NCI-H2171 (cell line): ENCODE measurements around the gene MAF.

Experiments
- DNase-seq: peaks from one replicate; lab custom pipeline; 2025; lab: John Stamatoyannopoulos, UW

Gene MAF

DNA sequence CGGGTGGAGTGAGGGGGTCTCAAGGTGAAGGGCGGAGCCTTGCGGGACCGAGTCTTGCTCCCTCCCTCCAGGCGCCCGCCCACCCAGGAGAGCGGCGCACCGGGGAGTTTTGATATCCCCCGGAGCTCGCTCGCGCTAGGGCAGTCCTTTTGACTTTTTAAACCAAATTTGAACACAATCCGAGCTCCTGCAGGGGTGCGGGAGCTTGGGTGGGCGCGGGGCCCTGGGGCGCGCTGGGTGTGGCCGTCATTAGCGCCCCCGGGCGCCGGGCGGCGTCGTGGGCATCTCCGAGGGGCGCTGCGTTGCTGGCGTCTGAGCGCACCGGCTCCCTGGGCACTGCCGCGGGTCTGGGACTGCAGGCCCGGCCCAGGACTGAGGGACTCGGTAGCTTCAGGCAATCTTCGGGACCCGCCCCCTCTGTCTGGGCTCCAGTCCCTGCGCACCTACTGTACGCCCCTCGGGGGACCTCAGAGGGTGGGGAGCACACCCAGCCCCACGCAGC, 10.9 kb downstream of the MAF start:
- DNase-seq: no peak

DNA sequence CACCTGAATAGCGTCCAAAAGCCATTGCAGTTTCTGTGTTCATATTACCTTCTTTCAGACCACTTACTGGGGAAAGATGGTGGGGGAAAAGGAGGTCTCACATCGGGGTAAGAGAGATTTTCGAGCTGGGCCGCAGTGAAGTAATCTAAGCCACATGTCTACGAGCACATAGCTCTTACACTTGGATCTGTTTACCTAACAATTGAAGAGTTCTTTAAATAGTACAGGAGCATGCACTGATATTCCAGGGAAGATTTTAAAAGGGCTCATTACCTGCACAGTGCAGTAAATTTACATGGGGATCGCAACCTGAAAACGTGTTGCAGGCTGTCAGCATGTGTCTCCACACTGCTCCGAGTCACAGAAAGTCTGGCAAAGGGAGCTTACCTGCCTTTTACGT, 12.6 kb downstream of the MAF start:
- no peak for DNase-seq

DNA sequence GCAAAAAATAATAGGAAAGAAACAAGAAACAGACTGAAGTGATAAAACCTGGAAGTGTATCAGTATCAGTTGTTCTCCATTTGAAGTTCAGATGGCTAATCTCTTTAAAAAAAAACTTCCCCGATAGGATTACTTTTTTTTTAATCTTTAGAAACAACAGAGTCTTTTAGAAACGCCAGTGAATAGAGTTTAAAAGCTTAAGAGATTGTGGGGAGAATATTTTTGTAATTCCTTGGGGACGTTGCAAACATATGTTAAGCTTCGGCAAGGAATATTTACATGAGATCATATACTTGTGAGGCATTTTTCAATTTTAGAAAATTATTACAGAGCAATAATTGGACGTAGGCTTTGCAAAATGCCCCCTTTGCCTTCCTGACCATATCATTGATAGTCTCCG, 13.2 kb downstream of the MAF start:
- DNase-seq: no peak

DNA sequence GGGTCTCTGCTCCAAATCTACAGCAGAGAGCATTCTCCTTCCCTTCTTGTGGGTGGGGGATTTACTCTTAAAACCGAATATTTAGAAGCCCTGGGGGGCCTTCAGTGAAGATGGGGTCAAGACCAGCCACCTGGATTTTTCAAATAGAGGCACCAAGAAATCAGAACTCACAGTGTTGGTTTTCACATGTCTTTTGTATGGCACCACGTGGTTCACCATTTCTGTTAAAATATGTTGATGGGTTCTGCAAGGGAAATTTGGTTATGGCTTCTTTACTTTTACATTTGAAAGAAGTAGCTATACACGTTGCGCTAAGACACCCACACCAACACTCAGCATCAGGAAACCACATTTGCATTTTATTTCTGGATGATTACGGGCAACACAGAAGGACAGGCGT, 17.7 kb downstream of the MAF start:
- no peak for DNase-seq

DNA sequence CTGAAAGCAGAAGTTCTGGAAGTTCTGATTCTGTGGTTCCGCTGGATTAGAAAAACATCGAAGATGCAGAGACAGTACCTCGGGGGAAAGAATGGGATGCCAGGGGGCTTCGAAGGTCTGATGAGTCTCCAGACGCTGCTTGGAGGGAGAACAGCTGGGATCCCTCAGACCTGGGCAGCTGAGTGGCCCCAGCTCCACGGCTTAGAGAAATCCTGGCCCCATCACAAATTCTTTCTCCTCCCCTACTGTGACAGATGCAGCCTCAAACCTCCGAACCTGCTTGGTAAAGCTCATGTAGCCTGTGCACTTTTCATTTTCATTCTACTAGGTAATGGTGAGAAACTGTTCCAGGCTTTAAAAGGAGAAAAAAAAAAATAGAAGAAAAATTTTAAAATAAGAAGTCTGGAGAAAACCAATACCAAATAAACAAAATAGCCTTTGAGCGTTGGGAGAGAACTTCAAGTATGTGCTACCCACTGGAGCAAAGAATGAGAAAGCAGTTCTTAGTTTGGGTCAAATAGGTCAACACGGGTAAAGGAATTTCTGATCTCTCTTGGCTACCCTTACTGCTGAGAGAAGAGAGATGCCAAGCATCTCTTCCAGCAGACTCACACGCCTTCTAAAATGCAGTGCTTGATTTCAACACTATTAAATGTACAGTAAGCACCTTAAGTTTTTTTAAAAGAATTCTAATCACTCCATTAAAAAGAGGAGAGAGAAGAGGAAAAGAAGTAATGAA, 19.9 kb downstream of the MAF start:
- no peak for DNase-seq

DNA sequence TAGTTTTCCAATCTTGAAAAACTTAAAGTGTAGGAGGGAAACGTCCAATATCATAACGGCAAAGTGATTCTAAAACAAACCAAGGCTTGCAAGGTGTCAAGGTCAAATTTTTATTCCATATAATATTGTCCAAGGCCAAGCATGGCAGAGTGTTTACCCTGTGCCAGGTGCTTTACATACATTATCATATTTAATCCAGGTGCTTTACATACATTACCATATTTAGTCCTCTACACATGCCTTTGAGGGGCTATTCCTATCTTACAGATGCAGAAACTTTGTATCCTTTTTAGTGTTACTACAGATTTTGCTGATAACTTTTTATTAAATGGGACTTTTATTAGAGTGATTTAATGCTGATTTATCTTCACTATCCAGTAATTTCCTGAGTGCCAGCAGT, 23.9 kb downstream of the MAF start:
- DNase-seq: no peak

DNA sequence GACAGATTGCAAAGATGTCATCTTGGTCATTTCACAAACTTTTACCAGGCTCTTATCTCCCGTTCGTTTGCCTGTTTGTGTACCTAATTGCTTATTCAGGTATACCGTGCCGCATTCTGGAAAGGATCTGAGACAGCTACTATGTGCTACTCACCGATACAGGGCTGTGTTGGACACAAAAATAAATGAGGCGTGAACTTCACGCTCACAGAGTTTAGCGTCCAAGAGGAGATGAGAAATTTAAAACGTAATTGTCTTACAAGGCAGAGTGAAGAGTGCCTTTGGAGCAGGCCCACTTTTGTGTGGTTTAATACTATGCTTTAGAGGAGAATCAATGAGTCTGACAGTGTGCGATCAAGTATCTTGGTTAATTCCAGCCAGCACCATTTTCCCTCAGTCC, 26.7 kb downstream of the MAF start:
- no peak for DNase-seq

DNA sequence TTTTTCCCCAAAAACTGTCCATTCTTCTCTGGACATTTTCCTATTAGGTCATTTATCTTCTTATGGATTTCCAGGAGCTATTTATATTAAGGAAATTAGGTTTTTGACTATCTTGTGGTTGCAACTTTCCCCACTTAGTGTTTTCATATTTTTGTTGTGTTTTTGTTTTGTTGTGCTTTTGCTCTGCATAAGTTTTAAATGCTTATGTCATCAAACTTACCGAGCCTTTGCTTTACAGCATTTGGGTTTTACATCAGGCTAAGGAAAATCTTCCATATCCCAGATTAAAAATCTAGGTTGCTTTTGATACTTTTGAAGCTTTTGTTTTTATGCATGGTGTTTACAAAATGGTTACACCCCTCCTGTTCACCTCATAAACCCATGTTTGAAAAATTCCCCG, 27.5 kb downstream of the MAF start:
- no peak for DNase-seq

DNA sequence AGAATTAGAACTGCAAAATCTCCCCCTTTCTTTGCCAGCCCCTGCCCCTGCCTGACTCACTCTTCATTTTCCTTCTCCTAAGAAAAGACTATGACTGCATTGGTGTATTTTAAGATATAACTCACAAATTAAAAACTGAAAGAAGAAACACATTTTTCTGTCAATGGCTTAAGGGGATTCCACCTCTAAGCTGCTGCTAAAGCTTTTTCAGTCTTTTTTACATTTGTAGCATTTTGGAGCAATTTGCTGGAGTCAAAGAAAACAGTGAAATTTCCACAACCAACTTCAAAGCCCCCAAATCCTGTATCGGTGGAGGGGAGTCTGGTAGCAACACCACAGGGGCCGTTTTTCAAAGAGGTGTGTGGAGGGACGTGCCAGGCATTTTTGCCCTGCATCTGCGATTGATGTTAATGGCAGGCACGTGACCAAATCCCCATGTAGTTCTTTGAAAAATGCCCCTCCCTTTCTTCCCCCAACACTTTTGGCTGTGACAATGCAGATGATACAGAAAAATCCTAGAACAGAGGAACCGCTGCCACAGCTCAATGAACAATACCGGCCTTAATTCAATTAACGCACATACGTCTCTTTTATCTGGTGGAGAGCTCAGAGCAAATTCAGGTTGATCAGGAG, 28.5 kb downstream of the MAF start:
- DNase-seq: no peak

DNA sequence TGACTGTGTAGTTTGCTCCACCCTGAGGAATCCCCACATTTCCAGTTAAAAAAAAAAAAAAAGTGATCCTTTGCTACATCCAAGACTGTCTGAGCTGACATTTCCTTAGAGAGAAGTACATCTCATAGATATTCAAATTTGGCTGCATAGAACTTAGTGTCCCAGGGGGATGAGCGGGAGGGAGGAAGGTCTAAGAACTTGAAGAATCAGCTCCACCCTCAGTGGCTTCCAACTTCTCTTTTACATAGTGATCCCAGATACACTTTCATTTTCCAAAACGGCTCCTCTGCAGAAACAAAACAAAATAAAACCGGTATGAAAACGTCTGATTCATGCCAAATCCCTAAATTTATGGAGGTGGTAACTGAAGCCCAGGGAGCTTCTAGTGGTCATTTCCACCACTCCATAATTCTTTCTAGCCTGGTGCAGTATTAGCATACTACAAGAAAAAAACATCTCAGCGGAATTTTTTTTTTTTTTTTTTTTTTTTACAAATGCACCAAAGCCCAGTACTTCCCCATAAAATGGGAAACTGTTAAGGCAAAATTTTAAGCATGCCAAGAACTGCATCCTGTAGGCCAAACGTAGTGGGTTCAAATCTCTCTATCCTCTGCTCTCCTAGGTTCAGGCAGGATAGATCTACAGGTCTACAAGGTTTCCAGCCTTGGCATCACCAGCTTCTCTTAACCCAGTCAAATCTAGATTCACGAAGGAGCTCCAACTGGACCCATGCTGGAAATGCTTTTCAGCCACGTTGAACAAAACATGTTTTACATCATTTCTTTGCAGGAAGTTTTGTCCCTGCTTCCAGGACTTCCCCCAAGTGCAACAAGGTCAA, 29.3 kb downstream of the MAF start:
- no peak for DNase-seq

DNA sequence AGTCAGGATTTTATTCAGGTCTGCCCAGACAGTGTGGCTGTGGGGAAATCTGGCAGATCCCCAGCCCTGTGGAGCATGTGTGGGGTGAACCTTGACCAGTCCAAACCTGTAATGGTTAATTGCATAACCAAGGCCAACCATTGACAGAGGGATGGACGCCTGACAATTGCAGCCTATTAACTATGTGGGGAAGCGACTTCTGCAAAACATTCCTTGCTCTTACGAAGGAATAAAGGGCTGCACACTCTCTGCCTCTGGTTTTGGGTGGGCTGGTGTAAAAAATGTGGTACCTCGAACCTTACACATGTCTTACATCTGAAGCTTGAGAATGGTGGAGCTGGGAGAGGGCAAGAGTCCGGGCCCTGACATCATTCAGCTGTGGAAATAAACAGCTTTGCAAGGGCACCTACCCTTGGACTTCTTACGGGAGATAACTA, 35.8 kb downstream of the MAF start:
- no peak for DNase-seq

DNA sequence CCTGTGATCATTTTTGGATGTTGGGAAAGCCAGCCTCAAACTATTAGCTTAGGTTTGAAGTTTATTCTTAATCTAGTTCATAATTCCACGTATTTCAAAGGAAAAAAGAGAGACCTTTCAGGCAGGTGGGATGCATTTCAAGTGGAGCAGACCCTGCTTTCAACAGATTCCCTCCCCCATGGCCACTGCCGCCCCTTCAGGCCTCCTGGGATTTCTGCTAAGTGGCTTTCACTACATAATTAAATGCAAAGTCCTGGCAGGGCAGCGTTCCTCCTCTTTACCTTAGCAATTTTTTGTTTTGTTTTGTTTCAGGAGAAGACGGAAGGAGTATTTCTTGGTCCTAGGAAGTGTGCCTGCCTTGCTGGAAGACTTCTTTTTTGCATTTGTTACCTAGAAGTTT, 36.6 kb downstream of the MAF start:
- DNase-seq: no peak

DNA sequence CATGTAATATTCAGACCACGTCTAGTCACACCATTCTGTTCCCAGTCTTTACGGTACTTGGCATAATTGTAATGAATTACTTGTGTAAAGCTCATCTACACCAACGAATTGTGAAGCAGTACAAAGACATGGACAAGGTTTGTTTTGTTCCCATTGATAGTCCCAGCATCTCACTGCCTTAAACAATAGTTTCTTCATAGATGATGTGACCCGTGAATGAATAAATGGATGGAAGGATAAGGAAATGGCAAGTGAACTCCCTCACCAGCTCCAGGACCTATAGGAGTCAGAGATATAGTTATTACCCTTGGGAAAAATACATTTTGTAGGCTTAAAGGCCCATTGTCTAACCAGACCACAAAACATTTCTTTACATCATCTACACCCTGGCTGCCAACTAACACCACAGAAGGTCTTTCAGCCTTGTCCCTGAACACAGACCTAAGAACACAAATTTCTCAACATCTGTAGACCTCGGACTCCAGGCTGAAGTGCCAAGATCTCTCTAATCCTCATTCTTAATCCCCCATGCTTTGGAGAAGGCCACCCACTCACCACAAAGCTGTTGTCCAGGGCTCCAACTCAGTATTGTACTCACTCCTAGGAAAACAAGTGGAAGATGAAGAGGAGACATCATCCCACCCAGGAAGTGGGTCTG, 38.2 kb downstream of the MAF start:
- DNase-seq: no peak

DNA sequence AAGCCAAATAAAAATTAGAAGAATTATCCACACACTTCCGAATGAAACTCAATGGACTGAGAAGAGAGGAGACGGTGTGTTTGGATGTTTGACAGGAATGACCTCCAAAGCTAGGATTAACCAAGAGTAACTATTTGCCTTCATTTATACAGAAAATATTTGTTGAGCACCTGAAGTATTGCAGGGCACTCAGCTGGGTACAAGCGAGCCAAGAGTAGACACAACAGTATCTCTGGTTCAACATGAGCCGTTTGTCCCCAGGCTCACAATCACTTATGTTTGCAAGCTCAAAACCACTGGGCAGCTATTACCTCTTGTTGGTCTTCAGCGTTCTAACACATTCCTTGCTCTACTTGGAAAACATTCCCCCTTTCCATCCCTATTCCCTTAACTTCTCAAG, 38.8 kb downstream of the MAF start:
- no peak for DNase-seq

DNA sequence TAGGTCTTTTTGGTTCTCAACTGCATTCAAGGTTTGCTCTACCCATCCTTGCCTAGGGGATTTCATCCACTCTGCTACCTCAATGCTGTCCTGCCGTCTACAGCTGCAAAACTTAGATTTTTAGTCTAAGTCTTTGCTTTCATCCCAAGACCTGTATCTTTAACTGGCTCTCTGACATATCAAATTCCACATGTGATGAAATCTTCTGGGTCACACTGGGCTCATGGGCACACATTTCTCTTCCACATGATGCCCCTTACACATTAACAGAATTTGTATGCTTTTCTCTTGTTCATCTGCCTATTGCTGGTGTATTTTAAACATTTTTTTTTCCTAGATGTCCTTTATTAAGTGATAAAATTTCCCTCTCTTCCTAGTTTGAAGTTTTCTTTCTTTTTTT, 39.6 kb downstream of the MAF start:
- no peak for DNase-seq

DNA sequence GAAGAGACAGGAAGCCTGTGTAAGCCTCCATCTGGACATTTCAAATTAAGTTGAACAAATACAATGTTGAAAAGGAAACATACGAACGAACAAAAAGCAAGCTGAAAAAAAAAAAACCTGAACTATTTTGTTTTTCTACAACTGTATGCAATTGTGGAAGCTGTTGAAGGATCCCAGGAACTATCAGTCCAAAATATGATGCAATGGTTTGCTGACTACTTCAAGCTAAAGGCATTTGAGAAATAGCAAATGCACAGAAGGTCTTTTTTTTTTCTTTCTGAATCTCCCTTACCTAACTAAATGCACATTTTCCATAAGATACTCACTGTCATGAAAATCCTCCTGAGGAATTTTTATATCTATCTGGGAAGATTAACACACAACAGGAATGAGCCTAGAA, 40.2 kb downstream of the MAF start:
- DNase-seq: no peak

DNA sequence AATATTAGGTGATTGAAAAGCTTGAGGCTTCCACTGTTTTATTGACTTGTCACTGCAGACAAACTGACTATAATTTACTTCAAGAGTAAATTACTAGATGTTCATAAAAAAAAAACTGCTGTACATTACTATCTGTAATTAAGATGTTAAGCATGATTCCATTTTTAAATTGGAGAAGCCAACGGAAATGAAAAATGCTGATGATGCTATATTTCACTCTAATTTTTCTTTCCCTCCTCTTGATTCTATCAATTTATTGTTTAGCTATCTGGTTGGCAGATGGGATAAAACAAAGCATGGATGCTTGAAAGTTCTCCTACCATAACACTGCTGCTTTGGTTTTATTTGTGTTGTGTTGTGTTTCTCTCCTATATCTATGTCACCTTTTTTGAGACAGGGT, 41.0 kb downstream of the MAF start:
- no peak for DNase-seq

DNA sequence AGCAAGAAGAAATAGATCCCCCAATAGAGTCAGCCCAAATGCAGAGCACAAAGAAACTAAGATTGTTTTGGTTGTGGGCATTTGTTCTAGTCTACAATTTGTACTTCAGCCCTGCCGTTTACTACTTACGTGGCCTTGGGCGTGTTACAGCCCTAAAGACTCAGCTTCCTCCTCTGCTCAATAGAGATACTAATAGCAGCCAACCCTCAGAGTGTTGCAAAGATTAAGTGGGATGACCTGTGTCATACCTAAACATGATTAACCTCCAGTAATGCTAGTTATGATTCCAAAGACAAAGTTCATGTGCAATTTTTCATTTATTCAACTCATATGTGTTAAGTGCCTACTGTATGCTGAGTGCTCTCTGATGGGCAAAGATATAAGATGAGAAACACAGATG, 43.1 kb downstream of the MAF start:
- DNase-seq: no peak

DNA sequence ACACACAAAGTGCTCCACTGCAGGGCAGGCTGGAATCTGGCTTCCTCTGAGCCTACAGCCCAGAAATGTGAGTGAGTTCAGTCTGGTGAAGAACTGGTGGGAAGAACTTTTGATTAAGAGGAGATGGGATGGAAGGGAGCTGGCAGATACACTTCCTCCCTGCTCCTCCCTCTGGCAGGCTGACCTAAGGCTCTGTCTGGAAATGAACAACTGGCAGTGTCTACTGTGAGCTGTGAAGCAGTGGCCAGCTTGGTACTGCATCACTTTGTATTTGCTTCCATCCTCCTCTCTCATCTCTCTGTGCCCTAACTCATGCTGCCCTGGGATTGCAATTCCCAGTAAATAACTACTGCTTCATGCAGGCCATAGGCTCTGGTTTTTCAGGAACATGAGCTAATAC, 45.6 kb downstream of the MAF start:
- no peak for DNase-seq

DNA sequence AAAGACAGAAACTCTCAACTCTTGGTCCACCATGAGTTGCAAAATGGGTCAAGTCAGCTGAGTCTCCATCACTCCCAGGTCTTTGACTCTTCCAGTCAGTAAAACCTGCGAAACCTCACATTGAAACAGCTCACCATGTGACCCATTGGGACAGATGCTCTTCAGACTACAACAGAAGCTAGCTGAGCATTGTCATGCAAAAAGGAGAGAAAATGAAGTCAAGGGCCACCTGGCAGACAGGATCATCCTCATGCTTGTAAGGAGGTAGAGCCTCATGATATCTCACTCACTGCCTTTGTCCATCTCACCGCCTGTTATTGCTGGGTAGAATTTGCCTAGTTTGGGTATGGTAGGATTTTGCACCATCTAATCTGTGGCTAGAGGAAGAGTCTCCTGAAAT, 50.2 kb downstream of the MAF start:
- no peak for DNase-seq

DNA sequence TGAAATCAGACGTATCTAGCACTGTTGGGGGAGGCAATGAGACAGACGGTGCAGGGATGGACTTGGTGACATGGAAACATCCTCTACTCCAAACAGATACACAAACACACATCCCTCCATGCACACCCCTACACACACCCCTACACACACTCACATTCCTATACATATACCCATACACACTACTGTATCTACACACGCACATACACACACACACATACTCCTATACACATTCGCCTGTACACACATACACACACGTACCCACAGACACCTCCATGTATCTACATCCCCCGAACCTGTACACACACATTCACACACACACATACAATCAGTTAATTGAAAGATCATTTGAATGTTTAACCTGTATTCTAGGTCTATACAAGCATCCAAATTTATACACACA, 53.5 kb downstream of the MAF start:
- no peak for DNase-seq
